Large intestine (tissue), 3 donors: ENCODE measurements around the gene VTN. TPM values are rescaled to one million over a fixed set of nuclear protein-coding genes. Genes with fewer than 3 reads are reported as not detected.

Experiments used
- DNase-seq, 2 donors: peaks; one replicate each; pipeline versions ENCODE4 v3.0.0 to v3.0.0-alpha.2; 2013
- H3K27ac ChIP-seq: one replicate; pipeline ENCODE4 v1.5.1; 2013; ENCODE audit warnings: low read length
- H3K27me3 ChIP-seq: 2 replicates; pipeline ENCODE4 v1.6.1; 2013; ENCODE audit warnings: low read length; ENCODE audit not compliant: control insufficient read depth, insufficient read depth
- H3K36me3 ChIP-seq: 2 replicates; pipeline ENCODE4 v1.6.1; 2013; ENCODE audit warnings: low read length; ENCODE audit not compliant: control insufficient read depth, insufficient read depth
- H3K4me1 ChIP-seq: one replicate; pipeline ENCODE4 v1.6.1; 2013; ENCODE audit warnings: low read length; ENCODE audit not compliant: control insufficient read depth, insufficient read depth
- H3K4me3 ChIP-seq: one replicate; pipeline ENCODE4 v1.5.1; 2013; ENCODE audit warnings: low read length
- H3K9me3 ChIP-seq: one replicate; pipeline ENCODE4 v1.6.1; 2013; ENCODE audit warnings: mild to moderate bottlenecking, low read depth, low read length, moderate library complexity; ENCODE audit not compliant: control insufficient read depth
- WGBS: methylation state at CpG from one replicate; pipeline ENCODE4 v1.1.5; 2013; ENCODE audit warnings: low lambda C conversion rate; ENCODE audit not compliant: insufficient coverage; 5-methylcytosine and 5-hydroxymethylcytosine counted together
- polyA plus RNA-seq: library from polyadenylated mRNA; unstranded; fragments of 120-200 nt; gene quantifications from one replicate; pipeline ENCODE4 v1.2.1, GENCODE V29; 2013

Gene VTN
- polyA plus RNA-seq, 1 donor: 12.2 TPM

DNA sequence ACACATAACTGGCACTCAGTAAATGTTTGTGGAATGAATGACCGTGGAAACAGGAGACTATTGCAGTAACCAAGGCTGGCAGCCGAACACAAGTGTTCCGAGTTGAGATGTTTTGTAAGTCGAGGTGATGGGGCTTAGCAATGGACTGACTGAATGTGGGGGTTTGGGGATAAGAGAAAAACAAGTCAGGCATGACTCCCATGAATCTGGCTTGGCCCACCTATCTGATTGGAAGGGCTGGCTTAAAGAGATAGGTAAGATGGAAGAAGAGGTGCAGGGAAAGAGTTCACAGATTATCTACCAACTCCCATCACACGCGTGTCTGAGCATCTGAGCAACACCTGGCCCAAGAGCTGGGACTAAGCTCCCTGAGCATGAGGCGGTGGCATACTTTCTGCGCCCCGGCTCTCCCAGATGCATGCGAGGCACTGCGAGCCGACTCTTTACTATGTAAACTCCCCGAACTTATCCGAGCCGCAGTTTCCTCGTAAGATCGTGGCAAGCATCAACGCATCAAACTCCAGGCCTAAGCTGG is 35.4 kb downstream of the VTN start:
- peak overlapping the region; percentile 99 for H3K27ac ChIP-seq
- H3K36me3 ChIP-seq: peaks cover 22% of the 10 kb centered on the region
- no peaks in the 10 kb centered on the region for H3K9me3 ChIP-seq
- WGBS: 10% methylated on average over 2 of the region's 18 CpGs
- H3K27me3 ChIP-seq: no peaks in the 10 kb centered on the region
- H3K4me3 ChIP-seq: peak overlapping the region; percentile 97
- H3K4me1 ChIP-seq: peaks cover 16% of the 10 kb centered on the region
- no peak for DNase-seq

DNA sequence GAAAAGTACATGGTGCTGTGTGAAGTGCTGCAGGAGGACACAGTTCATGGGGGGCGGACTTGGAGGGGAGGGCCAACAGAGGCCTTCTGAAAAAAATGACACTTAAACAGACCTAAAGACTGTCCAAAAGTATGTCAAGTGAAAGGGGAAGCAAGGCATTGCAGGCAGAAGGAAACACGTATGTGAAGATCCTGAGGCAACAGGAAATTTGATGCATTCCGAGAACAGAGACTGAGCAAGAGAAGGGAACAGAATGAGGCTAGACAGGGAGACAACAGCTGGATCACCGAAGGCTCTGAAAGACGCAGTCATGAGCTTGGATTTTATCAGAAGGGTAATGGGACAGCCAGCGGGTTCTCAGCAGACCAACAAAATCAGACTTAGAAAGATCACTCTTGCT is 35.9 kb downstream of the VTN start:
- Histone ChIP-seq H3K27me3 (no peaks in the 10 kb centered on the region), H3K27ac (no peak overlapping the region), H3K9me3 (no peaks in the 10 kb centered on the region), H3K36me3 (peaks cover 20% of the 10 kb centered on the region), H3K4me1 (peaks cover 16% of the 10 kb centered on the region), H3K4me3 (peak overlapping the region; percentile 97)
- no CpG with 5 or more reads among the region's 6 CpGs for whole genome bisulfite sequencing
- DNase-seq: no peak

DNA sequence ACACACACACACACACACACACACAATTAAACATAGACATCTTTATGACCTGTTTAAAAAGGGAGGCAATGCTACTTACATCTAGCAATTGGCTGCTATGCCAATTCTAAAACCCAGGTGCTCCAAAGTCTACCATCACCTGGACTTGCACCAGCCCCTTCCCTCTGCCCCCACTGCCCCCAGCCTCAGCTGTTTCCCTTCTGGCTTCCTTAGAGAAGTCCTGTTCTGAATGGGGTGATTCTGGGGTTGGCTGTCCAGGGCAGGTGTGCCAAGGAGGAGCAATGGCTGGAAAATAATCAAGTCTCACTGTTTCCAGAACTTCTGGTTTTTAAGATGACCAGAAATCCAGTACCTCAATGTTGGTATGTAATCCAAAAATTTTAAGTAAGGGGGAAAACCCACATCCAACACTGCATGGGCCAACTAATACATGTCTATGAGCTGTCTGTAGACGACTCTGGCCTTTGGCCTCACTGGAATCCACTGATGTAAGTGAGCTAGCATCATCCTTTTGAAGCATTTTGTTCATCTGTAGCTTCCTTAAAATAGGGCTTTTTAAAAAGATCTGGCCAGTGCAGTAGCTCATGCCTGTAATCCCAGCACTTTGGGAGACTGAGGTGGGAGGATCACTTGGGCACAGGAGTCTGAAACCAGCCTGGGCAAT is 36.9 kb downstream of the VTN start:
- WGBS: no CpG with 5 or more reads among the region's 1 CpG
- Histone ChIP-seq H3K4me1 (peaks cover 16% of the 10 kb centered on the region), H3K4me3 (no peak overlapping the region), H3K36me3 (peaks cover 26% of the 10 kb centered on the region), H3K27me3 (no peaks in the 10 kb centered on the region), H3K27ac (no peak overlapping the region), H3K9me3 (no peaks in the 10 kb centered on the region)
- DNase-seq: no peak

DNA sequence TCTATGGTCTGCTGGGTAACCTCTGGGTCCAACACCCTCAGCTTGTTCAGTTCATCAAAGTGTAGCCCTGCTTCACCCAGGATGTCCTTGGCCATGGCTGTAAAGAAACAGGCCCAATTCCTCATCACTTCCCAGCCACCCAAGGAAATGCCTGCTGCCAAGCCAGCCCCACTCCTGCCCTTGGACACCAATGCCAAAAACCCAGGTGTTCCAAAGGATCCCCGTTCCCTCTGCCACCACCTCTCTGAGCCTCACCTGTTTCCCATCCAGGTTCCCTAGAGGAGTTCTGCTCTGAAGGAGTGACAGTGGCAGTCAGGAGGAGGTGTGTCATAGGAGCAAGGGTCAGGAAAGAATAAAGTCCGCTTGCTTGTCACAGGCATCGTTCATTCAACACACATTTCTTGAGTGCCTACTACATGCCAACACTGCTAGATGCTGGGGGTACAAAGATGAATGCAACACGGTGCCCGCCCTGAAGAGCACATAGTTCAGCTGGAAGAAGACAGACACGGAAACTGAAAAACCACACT is 38.2 kb downstream of the VTN start:
- Histone ChIP-seq H3K4me1 (peaks cover 13% of the 10 kb centered on the region), H3K9me3 (no peaks in the 10 kb centered on the region), H3K4me3 (no peak overlapping the region), H3K27me3 (no peaks in the 10 kb centered on the region), H3K27ac (no peak overlapping the region), H3K36me3 (peaks cover 36% of the 10 kb centered on the region)
- DNase-seq: no peak
- 100% methylated on average over 2 of the region's 6 CpGs for WGBS

DNA sequence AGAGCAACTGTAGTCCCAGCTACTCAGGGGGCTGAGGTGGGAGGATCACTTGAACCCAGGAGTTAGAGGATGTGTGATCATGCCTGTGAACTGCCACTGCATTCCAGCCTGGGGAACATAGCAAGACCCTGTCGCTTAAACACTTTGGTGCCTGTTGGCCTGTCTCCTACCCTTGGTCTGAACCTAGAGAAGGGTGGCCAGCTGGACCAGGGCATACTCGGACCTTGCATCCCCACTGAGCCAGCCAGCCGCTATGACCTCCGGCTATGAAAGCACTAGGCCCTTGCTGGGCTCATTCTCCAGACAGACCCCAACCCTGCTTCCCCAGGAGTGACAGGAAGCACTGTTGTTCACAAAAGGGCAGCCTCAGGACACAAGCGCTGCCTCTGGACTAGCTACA is 39.4 kb downstream of the VTN start:
- peaks cover 44% of the 10 kb centered on the region for H3K36me3 ChIP-seq
- H3K27ac ChIP-seq: no peak overlapping the region
- no peaks in the 10 kb centered on the region for H3K9me3 ChIP-seq
- H3K27me3 ChIP-seq: no peaks in the 10 kb centered on the region
- peaks cover 16% of the 10 kb centered on the region for H3K4me1 ChIP-seq
- no peak for DNase-seq
- WGBS: no CpG with 5 or more reads among the region's 5 CpGs
- H3K4me3 ChIP-seq: no peak overlapping the region

DNA sequence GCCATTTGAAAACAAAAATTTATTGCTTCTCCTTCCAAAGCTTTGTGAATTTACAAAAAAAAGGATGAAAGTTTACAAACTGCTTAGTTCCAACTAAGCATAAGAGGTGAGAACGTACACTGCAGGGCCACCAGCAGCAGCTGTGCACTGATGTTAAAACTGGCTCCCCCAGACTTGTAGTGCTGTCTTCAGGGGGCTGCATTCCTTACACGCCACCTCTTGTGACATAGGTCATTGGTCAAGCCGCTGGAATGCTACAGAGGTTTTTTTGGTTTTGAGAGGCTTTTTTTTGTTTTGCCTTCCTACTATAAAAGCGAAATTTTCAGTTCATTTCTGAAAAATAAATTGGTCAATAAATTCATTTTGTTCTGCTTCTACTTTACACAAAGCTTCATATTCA is 41.8 kb downstream of the VTN start:
- no peaks in the 10 kb centered on the region for H3K27me3 ChIP-seq
- H3K36me3 ChIP-seq: peaks cover 46% of the 10 kb centered on the region
- H3K4me3 ChIP-seq: no peak overlapping the region
- no peak for DNase-seq
- peaks cover 29% of the 10 kb centered on the region for H3K4me1 ChIP-seq
- no peaks in the 10 kb centered on the region for H3K9me3 ChIP-seq
- H3K27ac ChIP-seq: no peak overlapping the region
- WGBS: 46% methylated on average over 2 of the region's 4 CpGs

DNA sequence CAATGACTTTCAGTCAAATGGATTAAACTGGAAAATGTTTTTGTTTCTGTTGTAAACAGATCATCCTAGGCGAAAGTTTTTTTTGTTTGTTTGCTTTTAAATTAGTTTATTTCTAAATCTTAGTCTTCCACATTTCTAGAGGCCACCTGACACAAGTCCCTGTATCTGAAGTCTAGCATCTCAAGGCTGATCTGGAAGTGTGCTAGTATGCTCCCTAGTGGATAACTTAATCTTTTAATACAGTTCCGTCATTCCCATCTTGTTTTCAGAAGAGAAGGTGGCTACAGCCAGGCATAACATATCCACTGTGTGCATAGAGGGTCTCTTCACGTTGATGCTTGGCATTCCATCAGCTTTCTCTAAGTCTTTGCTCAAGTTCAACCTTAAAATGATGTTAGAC is 42.4 kb downstream of the VTN start:
- Histone ChIP-seq H3K4me1 (peaks cover 31% of the 10 kb centered on the region), H3K27ac (no peak overlapping the region), H3K27me3 (no peaks in the 10 kb centered on the region), H3K36me3 (peaks cover 46% of the 10 kb centered on the region), H3K9me3 (no peaks in the 10 kb centered on the region), H3K4me3 (no peak overlapping the region)
- DNase-seq: no peak
- no CpG with 5 or more reads among the region's 3 CpGs for WGBS

DNA sequence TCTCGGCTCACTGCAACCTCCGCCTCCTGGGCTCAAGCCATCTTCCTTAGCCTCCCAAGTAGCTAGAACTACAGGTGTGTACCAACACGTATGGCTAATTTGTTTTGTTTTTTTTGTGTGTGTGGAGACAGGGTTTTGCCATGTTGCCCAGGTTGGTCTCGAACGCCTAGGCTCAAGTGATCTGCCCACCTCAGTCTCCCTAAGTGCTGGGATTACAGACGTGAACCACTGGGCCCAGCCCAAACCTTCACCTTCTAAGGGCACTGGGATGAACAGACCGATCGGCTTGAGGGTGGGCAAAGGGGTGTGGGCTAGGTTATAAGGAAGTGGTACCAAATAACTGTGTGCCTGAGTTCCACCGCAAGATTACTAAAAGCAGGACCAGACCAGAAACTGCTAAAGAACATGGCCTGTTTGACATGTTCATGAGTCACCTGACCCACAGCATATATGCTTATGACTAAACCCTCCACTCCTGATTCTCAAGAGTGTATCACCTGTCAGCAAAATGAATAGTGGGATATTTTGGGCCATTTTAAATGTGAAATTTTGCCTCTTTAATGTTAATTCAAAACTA is 43.0 kb downstream of the VTN start:
- no CpG with 5 or more reads among the region's 9 CpGs for WGBS
- Histone ChIP-seq H3K9me3 (no peaks in the 10 kb centered on the region), H3K27me3 (no peaks in the 10 kb centered on the region), H3K27ac (no peak overlapping the region), H3K36me3 (peaks cover 46% of the 10 kb centered on the region), H3K4me1 (peaks cover 31% of the 10 kb centered on the region), H3K4me3 (no peak overlapping the region)
- DNase-seq: no peak

DNA sequence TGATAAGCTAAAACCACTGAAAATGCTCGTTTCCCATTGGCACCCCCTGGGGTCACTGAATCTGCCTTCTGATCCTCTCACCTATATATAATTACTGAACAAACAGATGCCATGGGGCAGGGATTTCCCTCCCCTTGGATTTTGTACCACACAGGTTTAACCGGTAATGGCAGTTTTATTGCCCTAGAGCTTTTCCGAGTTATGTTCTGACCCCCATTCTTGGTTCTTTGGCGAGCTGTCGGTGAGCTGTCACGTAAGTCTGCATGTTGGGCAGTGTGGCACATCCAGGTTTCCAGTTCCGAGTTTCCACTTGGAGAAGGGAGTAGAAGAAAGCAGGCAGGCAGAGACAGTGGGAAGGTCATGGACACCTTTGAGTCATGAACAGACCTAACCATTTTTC is 44.0 kb downstream of the VTN start:
- Histone ChIP-seq H3K4me1 (peaks cover 31% of the 10 kb centered on the region), H3K36me3 (peaks cover 37% of the 10 kb centered on the region), H3K4me3 (no peak overlapping the region), H3K9me3 (no peaks in the 10 kb centered on the region), H3K27ac (no peak overlapping the region), H3K27me3 (no peaks in the 10 kb centered on the region)
- WGBS: 20% methylated on average over 1 of the region's 7 CpGs
- DNase-seq: peak; percentile 47 to 75

DNA sequence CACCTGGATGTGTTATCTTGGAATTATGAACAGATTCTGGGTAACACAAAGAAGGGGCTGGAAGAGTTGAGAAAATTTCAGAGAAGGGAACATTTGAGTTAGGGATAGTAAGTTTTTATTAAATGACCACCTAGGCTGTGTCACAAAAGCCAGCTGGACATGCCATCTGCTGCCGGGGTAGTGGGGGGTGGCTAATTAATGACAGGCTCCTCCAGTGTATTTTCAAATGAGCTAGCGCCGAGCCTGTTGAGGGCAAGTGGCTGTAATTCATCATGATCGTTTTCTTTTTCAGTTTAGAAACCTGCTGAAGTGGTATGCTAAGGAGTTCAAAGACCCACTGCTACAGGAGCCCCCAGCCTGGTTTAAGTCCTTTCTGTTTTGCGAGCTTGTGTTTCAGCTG is 44.9 kb downstream of the VTN start:
- WGBS: no CpG with 5 or more reads among the region's 5 CpGs
- no peak overlapping the region for H3K27ac ChIP-seq
- DNase-seq: no peak
- peaks cover 30% of the 10 kb centered on the region for H3K36me3 ChIP-seq
- no peaks in the 10 kb centered on the region for H3K27me3 ChIP-seq
- no peaks in the 10 kb centered on the region for H3K9me3 ChIP-seq
- H3K4me3 ChIP-seq: no peak overlapping the region
- peaks cover 31% of the 10 kb centered on the region for H3K4me1 ChIP-seq
